A673 (cell line): Measurements from ENCODE around the gene CALCOCO2.

Experiments
- CTCF ChIP-seq: fragments of 300-800, 200-600 bp; sonication (generic); conservative IDR thresholded peaks from 2 replicates; pipeline ENCODE4 v1.5.1; 2017; ENCODE audit warnings: low read depth, mild to moderate bottlenecking, antibody characterized with exemption, low read length, moderate library complexity, mixed read lengths
- EZH2 ChIP-seq: fragments of 200-600 bp; sonication (generic); IDR thresholded peaks from 2 replicates; pipeline ENCODE4 v1.6.1; 2017; ENCODE audit warnings: borderline replicate concordance, low read depth, mild to moderate bottlenecking, mixed read lengths, antibody characterized with exemption, low read length; ENCODE audit not compliant: poor library complexity, severe bottlenecking

DNA sequence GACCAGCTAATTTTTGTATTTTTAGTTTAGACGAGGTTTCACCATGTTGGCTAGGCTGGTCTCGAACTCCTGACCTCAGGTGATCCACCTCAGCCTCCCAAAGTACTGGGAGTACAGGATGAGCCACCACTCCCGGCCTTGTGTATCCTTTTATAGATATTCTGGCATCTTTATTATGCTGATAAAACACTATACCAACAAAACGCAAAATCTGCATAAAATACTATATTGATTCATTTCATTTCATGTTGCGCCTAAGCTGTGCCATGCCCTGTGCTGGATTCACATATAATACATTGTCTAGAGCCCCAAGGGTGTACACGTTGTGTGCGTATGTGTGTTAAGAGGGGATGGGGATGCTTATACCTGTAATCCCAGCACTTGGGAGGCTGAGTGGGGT is 73.6 kb downstream of the CALCOCO2 start:
- TF ChIP-seq EZH2 (no peak), CTCF (no peak)
